Measurements from ENCODE around the gene PDCD1.

DNA sequence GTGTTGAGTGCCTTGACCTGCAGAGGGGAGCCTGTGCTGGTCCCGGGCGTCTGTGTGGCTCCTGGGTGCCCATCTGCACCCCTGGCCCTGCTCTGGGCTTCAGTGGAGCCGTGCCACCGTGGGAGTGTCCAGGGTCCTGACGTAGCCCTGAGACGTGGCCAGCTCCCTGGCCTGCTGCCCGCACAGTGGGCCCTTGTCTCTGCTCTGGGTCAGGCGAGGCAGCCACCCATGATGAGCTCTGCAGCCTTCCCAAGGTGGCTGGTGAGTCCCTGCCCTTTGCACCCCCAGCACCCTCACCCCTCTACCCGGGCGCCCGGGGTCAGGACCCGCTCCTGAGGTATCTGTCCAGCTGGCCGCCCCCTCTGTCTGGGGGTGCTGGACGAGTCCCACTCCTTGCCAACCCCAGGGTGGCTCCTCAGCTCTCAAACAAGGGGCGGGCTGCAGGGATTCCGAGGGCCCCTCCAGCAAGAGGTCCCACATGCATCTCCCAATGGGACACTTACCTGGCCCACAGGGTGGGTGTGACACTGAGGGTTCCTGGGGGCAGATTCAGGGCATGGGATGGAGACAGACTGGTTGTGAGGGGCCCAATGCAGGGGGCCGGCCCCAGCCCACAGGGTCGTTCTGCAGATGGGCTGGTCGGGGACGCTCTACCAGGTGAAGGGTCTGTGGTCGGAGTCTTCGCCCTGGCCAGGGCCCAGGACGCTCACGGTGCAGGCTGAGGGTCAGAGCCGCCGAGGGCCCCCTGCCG lies 47.3 kb downstream of the PDCD1 start:
- no peak for TF ChIP-seq BHLHE40 (IDR thresholded peaks at IDR 0.05; ENCODE audit: borderline replicate concordance in 1 of 2, low read depth in 2 of 2, low read length in 1 of 2)
- TF ChIP-seq, protein P1, sequence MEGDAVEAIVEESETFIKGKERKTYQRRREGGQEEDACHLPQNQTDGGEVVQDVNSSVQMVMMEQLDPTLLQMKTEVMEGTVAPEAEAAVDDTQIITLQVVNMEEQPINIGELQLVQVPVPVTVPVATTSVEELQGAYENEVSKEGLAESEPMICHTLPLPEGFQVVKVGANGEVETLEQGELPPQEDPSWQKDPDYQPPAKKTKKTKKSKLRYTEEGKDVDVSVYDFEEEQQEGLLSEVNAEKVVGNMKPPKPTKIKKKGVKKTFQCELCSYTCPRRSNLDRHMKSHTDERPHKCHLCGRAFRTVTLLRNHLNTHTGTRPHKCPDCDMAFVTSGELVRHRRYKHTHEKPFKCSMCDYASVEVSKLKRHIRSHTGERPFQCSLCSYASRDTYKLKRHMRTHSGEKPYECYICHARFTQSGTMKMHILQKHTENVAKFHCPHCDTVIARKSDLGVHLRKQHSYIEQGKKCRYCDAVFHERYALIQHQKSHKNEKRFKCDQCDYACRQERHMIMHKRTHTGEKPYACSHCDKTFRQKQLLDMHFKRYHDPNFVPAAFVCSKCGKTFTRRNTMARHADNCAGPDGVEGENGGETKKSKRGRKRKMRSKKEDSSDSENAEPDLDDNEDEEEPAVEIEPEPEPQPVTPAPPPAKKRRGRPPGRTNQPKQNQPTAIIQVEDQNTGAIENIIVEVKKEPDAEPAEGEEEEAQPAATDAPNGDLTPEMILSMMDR (IDR thresholded peaks at IDR 0.05 in 2 of 3, conservative IDR thresholded peaks at IDR 0.05 in 1 of 3; ENCODE audit: control insufficient read depth in 2 of 3, extremely low read depth in 1 of 3, insufficient read depth in 1 of 3, low read depth in 3 of 3, low read length in 3 of 3) = no peak
- no peak for TF ChIP-seq SMAD1 (IDR thresholded peaks at IDR 0.05; ENCODE audit: low read depth, partially characterized antibody)
- TF ChIP-seq POLR2A (IDR thresholded peaks at IDR 0.05; ENCODE audit: low read depth, low read length) = no peak
- no peak for TF ChIP-seq ZNF207 (IDR thresholded peaks at IDR 0.05; ENCODE audit: borderline replicate concordance)
- no peak for TF ChIP-seq MYC (IDR thresholded peaks at IDR 0.05; ENCODE audit: insufficient read depth, insufficient read length, insufficient replicate concordance, low read length, severe bottlenecking)
- TF ChIP-seq, protein P2, sequence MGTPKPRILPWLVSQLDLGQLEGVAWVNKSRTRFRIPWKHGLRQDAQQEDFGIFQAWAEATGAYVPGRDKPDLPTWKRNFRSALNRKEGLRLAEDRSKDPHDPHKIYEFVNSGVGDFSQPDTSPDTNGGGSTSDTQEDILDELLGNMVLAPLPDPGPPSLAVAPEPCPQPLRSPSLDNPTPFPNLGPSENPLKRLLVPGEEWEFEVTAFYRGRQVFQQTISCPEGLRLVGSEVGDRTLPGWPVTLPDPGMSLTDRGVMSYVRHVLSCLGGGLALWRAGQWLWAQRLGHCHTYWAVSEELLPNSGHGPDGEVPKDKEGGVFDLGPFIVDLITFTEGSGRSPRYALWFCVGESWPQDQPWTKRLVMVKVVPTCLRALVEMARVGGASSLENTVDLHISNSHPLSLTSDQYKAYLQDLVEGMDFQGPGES (IDR thresholded peaks at IDR 0.05) = no peak
- TF ChIP-seq, protein P3, sequence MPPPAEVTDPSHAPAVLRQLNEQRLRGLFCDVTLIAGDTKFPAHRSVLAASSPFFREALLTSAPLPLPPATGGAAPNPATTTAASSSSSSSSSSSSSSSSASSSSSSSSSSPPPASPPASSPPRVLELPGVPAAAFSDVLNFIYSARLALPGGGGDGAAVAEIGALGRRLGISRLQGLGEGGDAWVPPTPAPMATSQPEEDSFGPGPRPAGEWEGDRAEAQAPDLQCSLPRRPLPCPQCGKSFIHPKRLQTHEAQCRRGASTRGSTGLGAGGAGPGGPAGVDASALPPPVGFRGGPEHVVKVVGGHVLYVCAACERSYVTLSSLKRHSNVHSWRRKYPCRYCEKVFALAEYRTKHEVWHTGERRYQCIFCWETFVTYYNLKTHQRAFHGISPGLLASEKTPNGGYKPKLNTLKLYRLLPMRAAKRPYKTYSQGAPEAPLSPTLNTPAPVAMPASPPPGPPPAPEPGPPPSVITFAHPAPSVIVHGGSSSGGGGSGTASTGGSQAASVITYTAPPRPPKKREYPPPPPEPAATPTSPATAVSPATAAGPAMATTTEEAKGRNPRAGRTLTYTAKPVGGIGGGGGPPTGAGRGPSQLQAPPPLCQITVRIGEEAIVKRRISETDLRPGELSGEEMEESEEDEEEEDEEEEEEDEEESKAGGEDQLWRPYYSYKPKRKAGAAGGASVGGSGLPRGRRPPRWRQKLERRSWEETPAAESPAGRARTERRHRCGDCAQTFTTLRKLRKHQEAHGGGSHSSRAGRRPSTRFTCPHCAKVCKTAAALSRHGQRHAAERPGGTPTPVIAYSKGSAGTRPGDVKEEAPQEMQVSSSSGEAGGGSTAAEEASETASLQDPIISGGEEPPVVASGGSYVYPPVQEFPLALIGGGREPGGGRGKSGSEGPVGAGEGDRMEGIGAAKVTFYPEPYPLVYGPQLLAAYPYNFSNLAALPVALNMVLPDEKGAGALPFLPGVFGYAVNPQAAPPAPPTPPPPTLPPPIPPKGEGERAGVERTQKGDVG (CRISPR knock-in tag; IDR thresholded peaks at IDR 0.05) = no peak
- TF ChIP-seq, protein P4, sequence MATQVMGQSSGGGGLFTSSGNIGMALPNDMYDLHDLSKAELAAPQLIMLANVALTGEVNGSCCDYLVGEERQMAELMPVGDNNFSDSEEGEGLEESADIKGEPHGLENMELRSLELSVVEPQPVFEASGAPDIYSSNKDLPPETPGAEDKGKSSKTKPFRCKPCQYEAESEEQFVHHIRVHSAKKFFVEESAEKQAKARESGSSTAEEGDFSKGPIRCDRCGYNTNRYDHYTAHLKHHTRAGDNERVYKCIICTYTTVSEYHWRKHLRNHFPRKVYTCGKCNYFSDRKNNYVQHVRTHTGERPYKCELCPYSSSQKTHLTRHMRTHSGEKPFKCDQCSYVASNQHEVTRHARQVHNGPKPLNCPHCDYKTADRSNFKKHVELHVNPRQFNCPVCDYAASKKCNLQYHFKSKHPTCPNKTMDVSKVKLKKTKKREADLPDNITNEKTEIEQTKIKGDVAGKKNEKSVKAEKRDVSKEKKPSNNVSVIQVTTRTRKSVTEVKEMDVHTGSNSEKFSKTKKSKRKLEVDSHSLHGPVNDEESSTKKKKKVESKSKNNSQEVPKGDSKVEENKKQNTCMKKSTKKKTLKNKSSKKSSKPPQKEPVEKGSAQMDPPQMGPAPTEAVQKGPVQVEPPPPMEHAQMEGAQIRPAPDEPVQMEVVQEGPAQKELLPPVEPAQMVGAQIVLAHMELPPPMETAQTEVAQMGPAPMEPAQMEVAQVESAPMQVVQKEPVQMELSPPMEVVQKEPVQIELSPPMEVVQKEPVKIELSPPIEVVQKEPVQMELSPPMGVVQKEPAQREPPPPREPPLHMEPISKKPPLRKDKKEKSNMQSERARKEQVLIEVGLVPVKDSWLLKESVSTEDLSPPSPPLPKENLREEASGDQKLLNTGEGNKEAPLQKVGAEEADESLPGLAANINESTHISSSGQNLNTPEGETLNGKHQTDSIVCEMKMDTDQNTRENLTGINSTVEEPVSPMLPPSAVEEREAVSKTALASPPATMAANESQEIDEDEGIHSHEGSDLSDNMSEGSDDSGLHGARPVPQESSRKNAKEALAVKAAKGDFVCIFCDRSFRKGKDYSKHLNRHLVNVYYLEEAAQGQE (IDR thresholded peaks at IDR 0.05; ENCODE audit: low read depth, low read length) = no peak
- TF ChIP-seq RCOR1 (conservative IDR thresholded peaks at IDR 0.05; ENCODE audit: low read depth, low read length) = no peak
- no peak for TF ChIP-seq ESRRA (IDR thresholded peaks at IDR 0.05; ENCODE audit: low read length)
- TF ChIP-seq, protein P5, sequence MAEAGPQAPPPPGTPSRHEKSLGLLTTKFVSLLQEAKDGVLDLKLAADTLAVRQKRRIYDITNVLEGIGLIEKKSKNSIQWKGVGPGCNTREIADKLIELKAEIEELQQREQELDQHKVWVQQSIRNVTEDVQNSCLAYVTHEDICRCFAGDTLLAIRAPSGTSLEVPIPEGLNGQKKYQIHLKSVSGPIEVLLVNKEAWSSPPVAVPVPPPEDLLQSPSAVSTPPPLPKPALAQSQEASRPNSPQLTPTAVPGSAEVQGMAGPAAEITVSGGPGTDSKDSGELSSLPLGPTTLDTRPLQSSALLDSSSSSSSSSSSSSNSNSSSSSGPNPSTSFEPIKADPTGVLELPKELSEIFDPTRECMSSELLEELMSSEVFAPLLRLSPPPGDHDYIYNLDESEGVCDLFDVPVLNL (IDR thresholded peaks at IDR 0.05; ENCODE audit: low read depth, low read length) = no peak
- TF ChIP-seq SMAD5 (IDR thresholded peaks at IDR 0.05; ENCODE audit: low read depth) = no peak
- TF ChIP-seq, protein P6, sequence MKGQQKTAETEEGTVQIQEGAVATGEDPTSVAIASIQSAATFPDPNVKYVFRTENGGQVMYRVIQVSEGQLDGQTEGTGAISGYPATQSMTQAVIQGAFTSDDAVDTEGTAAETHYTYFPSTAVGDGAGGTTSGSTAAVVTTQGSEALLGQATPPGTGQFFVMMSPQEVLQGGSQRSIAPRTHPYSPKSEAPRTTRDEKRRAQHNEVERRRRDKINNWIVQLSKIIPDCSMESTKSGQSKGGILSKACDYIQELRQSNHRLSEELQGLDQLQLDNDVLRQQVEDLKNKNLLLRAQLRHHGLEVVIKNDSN (IDR thresholded peaks at IDR 0.05; ENCODE audit: borderline replicate concordance, extremely low read length, insufficient read depth, low read depth, low read length) = no peak
